Hepatocyte (in vitro differentiated cells): ENCODE data around the gene DYSF.

Source experiments
- EZH2 ChIP-seq: fragments of 200-600 bp; sonication (generic); IDR thresholded peaks from 2 replicates; pipeline ENCODE4 v1.6.1; 2016; ENCODE audit warnings: antibody characterized with exemption, mild to moderate bottlenecking, borderline replicate concordance
- EZH2phosphoT487 ChIP-seq: fragments of 200-600 bp; sonication (generic); IDR thresholded peaks from one replicate; pipeline ENCODE4 v1.6.1; 2018; ENCODE audit warnings: antibody characterized with exemption, mild to moderate bottlenecking, low read depth, moderate library complexity; ENCODE audit not compliant: unreplicated experiment, severe bottlenecking
- TF ChIP-seq, protein P1 (sequence below): fragments of 200-600 bp; sonication (generic); IDR thresholded peaks from 2 replicates; pipeline ENCODE4 v1.5.1; 2016; ENCODE audit warnings: antibody characterized with exemption, mild to moderate bottlenecking; ENCODE audit not compliant: poor library complexity

DNA sequence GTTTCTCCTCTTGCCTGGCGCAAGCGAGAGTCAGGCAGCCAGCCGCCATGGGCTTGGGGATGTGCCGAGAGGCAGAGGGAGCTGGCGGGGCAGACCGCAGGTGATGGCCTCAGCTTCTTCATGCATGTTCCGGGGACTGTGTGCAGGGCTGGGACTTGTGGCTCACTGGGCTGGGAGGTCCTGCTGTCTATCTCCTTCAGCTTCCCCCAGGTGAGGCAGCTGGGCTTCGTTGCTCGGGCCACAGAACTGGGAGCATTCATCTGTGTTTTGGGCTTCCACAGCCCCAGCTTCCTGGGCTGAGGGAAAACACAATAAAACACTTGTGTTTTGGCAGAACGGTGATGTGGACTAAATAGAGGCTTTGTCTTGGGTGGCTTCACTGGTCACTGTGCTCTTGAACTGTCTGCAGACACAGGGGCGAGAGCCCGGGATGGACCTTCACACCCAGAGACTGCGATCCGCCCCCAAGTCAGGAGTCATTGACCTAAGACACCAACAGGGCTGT is 93.5 kb downstream of the DYSF start:
- no peak for TF ChIP-seq EZH2phosphoT487
- TF ChIP-seq, protein P1, sequence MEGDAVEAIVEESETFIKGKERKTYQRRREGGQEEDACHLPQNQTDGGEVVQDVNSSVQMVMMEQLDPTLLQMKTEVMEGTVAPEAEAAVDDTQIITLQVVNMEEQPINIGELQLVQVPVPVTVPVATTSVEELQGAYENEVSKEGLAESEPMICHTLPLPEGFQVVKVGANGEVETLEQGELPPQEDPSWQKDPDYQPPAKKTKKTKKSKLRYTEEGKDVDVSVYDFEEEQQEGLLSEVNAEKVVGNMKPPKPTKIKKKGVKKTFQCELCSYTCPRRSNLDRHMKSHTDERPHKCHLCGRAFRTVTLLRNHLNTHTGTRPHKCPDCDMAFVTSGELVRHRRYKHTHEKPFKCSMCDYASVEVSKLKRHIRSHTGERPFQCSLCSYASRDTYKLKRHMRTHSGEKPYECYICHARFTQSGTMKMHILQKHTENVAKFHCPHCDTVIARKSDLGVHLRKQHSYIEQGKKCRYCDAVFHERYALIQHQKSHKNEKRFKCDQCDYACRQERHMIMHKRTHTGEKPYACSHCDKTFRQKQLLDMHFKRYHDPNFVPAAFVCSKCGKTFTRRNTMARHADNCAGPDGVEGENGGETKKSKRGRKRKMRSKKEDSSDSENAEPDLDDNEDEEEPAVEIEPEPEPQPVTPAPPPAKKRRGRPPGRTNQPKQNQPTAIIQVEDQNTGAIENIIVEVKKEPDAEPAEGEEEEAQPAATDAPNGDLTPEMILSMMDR = no peak
- no peak for TF ChIP-seq EZH2
